ENCODE results near the gene TRANK1.

- TF ChIP-seq ZNF274 (IDR thresholded peaks at IDR 0.05; ENCODE audit: low read depth, low read length) (no peak), SUZ12 (IDR thresholded peaks at IDR 0.05; ENCODE audit: extremely low read depth, insufficient read depth, insufficient read length) (no peak)
These were observed 25.3 kb downstream of the TRANK1 start for GRCh38 chr3:36919439-36920160.

Measured in NT2/D1 (cell line).